Large intestine (tissue), 3 donors: ENCODE data around the gene HSD17B11. TPM values are rescaled to one million over a fixed set of nuclear protein-coding genes. Genes with fewer than 3 reads are reported as not detected.
"Not testable (repeated sequence)": the region's sequence is repeated elsewhere in the genome, so short reads cannot be mapped to it uniquely, and the experiment has no call there.

Experiments
- DNase-seq, 2 donors: peaks; one replicate each; pipeline versions ENCODE4 v3.0.0 to v3.0.0-alpha.2; 2013
- H3K27ac ChIP-seq: one replicate; pipeline ENCODE4 v1.5.1; 2013; ENCODE audit warnings: low read length
- H3K27me3 ChIP-seq: 2 replicates; pipeline ENCODE4 v1.6.1; 2013; ENCODE audit warnings: low read length; ENCODE audit not compliant: control insufficient read depth, insufficient read depth
- H3K36me3 ChIP-seq: 2 replicates; pipeline ENCODE4 v1.6.1; 2013; ENCODE audit warnings: low read length; ENCODE audit not compliant: control insufficient read depth, insufficient read depth
- H3K4me1 ChIP-seq: one replicate; pipeline ENCODE4 v1.6.1; 2013; ENCODE audit warnings: low read length; ENCODE audit not compliant: control insufficient read depth, insufficient read depth
- H3K4me3 ChIP-seq: one replicate; pipeline ENCODE4 v1.5.1; 2013; ENCODE audit warnings: low read length
- H3K9me3 ChIP-seq: one replicate; pipeline ENCODE4 v1.6.1; 2013; ENCODE audit warnings: mild to moderate bottlenecking, low read depth, low read length, moderate library complexity; ENCODE audit not compliant: control insufficient read depth
- WGBS: methylation state at CpG from one replicate; pipeline ENCODE4 v1.1.5; 2013; ENCODE audit warnings: low lambda C conversion rate; ENCODE audit not compliant: insufficient coverage; 5-methylcytosine and 5-hydroxymethylcytosine counted together
- polyA plus RNA-seq: library from polyadenylated mRNA; unstranded; fragments of 120-200 nt; gene quantifications from one replicate; pipeline ENCODE4 v1.2.1, GENCODE V29; 2013

HSD17B11 gene
- polyA plus RNA-seq, 1 donor: 235 TPM

DNA sequence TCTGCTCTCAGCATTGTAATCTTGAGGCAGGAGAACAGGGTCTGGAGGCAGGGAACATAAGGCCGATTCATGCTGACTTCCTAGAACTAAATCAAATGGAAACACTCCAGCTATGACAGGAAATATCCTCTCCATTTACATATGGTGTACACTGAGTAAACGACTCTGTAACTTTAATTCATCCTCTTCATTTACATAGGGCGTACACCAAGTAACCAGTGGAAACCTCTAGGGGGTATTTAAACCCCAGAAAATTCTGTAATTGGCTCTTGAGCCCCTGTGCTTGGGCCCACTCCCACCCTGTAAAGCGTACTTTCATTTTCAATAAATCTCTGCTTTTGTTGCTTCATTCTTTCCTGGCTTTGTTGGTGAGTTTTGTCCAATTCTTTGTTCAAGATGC lies 76.0 kb downstream of the HSD17B11 start:
- H3K27me3 ChIP-seq: not testable (repeated sequence)
- WGBS: 74% methylated on average over 3 of the region's 4 CpGs

DNA sequence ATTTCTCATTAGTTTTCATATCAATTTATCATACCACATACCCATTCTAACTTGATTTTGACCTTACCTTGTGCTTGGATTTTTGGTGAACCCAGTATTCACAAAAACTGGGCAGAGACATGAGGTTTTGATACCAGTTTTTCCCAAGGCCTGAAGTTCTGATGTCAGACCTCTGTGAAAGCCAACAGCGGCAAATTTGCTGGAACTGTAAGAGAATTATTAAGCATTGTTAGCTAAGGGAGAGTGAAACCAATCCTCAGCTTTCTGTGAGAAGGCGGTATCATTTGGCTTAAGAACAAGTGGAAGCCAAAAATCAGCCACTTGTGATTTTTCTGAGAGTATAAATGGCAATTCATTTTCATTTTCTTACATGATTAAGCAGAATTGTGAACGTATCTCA lies 77.2 kb downstream of the HSD17B11 start:
- H3K4me1 ChIP-seq: no peaks in the 10 kb centered on the region
- no peak overlapping the region for H3K27ac ChIP-seq
- no peak overlapping the region for H3K4me3 ChIP-seq
- no peaks in the 10 kb centered on the region for H3K27me3 ChIP-seq
- no peaks in the 10 kb centered on the region for H3K9me3 ChIP-seq
- DNase-seq: no peak
- WGBS: no CpG with 5 or more reads among the region's 3 CpGs
- no peaks in the 10 kb centered on the region for H3K36me3 ChIP-seq

More for the DNA sequence above, 76.0 kb downstream of the HSD17B11 start:
- DNase-seq, H3K36me3 ChIP-seq, H3K4me3 ChIP-seq, H3K27ac ChIP-seq, H3K4me1 ChIP-seq, H3K9me3 ChIP-seq: not testable (repeated sequence)

DNA sequence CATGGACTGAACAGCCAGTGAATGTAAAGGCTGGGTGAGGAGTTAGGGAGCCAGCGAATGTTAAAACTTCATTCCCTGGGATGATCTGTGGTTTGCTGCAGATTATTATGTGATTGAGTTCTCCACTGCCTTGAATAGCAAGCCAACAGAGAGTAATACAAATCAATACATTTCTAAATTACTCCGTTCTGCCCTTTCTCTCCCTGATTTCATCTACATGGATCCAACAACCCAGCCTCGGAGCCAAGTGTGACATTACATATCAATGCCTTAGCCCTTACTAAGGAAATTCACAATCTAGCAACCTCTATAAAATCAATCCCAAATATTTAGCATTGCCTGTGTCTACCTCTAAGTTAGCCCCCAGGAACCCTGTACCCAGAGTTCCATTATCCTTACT lies 79.3 kb downstream of the HSD17B11 start:
- H3K4me3 ChIP-seq: no peak overlapping the region
- no peaks in the 10 kb centered on the region for H3K36me3 ChIP-seq
- no peak overlapping the region for H3K27ac ChIP-seq
- WGBS: 100% methylated on average over 1 of the region's 3 CpGs
- no peaks in the 10 kb centered on the region for H3K4me1 ChIP-seq
- H3K9me3 ChIP-seq: no peaks in the 10 kb centered on the region
- no peak for DNase-seq
- H3K27me3 ChIP-seq: no peaks in the 10 kb centered on the region

DNA sequence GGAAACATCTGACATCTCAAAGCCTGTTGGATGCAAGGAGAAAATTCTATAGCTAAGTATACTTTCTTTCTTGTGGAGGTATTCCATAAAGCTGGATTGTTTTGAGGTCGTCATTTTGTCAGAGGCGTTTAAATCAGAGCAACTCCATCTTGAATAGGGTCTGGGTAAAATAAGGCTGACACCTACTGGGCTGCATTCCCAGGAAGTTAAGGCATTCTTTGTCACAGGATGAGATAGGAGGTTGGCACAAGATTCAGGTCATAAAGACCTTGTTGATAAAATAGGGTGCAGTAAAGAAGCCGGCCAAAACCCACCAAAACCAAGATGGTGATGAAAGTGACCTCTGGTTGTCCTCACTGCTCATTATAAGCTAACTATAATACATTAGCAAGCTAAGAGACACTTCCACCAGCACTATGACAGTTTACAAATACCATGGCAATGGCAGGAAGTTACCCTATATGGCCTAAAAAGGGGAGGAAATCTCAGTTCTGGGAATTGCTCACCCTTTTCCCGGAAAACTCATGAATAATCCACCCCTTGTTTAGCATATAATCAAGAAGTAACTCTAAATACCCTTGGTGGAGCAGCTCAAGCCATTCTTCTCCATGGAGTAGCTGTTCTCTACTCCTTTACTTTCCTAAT lies 80.2 kb downstream of the HSD17B11 start:
- Histone ChIP-seq H3K27ac (no peak overlapping the region), H3K27me3 (no peaks in the 10 kb centered on the region), H3K36me3 (no peaks in the 10 kb centered on the region), H3K4me3 (no peak overlapping the region), H3K9me3 (no peaks in the 10 kb centered on the region), H3K4me1 (no peaks in the 10 kb centered on the region)
- 100% methylated on average over 1 of the region's 4 CpGs for WGBS
- DNase-seq: no peak

DNA sequence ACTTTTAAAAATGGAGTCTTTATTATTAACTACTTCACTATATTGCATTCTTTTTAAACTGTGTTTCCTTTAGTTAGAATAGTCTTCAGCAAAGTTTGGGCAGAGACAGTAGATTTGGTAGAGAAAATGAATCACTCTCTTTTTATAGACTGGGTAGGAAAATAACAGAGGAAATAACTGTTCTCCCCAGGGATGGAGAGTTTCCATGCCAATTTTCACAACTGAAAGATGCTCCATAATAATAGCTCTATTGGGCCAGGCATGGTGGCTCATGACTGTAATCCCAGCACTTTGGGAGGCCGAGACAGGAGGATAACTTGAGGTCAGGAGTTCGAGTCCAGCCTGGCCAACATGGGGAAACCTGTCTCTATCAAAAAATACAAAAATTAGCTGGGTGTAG lies 81.4 kb downstream of the HSD17B11 start:
- no peak for DNase-seq
- Histone ChIP-seq H3K27me3 (no peaks in the 10 kb centered on the region), H3K4me1 (no peaks in the 10 kb centered on the region), H3K4me3 (no peak overlapping the region), H3K9me3 (no peaks in the 10 kb centered on the region), H3K27ac (no peak overlapping the region), H3K36me3 (no peaks in the 10 kb centered on the region)
- no CpG with 5 or more reads among the region's 2 CpGs for WGBS

DNA sequence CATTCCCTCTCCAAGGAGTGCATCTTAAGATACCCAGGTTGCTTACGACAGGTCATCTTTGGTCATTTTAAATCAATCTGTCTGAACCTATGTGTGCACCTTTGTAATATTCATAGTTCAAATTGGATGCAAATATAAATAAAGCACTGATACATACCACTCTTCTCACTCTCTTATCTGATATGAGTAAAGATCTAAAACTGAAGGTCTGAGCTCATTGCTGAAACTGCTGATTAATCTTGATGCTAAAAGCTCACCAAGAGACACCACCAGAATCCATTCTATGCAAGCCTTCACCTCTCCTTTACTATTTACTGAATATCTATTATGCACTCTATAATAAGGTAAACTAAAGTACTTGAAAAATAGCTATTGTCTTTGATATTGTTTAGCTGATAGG lies 84.9 kb downstream of the HSD17B11 start:
- H3K36me3 ChIP-seq: no peaks in the 10 kb centered on the region
- no peak overlapping the region for H3K4me3 ChIP-seq
- no peak for DNase-seq
- H3K9me3 ChIP-seq: no peaks in the 10 kb centered on the region
- H3K4me1 ChIP-seq: no peaks in the 10 kb centered on the region
- H3K27ac ChIP-seq: no peak overlapping the region
- WGBS: no CpG with 5 or more reads among the region's 1 CpG
- no peaks in the 10 kb centered on the region for H3K27me3 ChIP-seq

DNA sequence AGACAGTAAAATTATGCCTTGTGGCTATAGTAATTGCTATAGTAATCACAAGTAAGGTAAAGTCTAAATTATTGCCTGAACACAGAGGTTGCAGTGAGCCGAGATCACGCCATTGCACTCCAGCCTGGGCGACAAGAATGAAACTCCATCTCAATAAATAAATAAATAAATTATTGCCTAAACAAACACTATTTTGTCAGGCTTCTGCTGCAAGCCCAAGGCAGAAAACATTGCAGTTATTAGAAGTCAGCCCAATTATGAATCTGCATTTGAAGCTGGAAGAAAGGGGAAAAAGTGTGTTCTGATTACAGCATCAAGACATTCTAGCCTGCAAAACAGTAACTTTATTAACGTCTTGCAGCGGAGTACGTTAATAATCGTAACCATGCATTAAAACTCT lies 85.4 kb downstream of the HSD17B11 start:
- Histone ChIP-seq H3K9me3 (no peaks in the 10 kb centered on the region), H3K4me3 (no peak overlapping the region), H3K4me1 (no peaks in the 10 kb centered on the region), H3K27me3 (no peaks in the 10 kb centered on the region), H3K36me3 (no peaks in the 10 kb centered on the region), H3K27ac (no peak overlapping the region)
- DNase-seq: no peak
- WGBS: no CpG with 5 or more reads among the region's 7 CpGs

DNA sequence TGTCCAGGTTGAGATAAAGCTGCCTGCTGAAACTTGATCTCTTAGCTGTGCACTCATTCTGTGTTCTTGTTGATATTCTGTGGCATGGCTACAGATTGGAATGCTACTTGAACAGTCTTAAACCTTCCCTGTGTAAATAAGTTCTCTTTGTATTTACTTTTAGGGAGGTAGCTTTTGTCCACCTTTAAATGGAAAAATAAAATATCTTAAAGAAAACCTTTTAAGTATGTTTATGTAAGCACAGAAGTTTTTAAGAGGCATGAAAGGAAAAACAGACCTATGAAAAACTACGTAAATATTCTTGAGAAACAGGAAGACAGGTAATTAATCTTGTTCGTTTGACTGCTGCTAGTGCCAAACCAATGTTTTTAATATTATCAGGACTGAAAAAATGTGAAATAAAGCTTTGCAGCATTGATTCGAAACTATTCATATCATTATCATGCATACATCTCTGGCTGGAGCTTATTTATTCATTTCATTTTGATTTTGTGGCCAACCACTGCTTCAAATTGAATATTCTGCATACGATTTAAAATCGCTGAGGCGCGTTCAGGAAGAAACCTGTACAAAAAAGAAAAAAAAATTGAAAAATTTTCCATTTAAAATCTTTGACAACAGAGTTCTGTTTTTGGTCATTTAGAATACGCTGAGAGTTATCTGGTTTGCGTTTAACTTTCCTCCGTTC lies 86.1 kb downstream of the HSD17B11 start:
- H3K4me3 ChIP-seq: no peak overlapping the region
- H3K9me3 ChIP-seq: no peaks in the 10 kb centered on the region
- 90% methylated on average over 9 of the region's 10 CpGs for WGBS
- no peaks in the 10 kb centered on the region for H3K36me3 ChIP-seq
- H3K27me3 ChIP-seq: no peaks in the 10 kb centered on the region
- no peak for DNase-seq
- no peak overlapping the region for H3K27ac ChIP-seq
- H3K4me1 ChIP-seq: no peaks in the 10 kb centered on the region

DNA sequence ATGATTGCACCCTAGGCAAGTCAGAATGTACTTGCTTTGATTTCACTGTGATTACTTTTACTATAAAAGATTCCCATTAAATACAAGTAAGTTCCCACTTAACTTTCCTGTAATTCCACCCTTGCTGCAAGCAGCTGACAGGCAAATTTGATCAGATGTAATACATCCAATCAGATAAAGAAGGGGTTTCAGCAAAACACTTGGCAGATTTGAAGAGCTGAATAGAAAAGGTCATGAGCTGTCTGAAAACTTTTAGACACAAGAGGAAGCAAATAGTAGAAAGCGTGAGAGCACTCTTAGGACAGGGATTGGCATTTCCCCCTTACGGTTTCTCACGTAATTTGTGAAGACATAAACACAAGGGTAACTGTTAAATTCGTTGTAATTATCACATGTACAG lies 91.1 kb downstream of the HSD17B11 start:
- H3K36me3 ChIP-seq: no peaks in the 10 kb centered on the region

DNA sequence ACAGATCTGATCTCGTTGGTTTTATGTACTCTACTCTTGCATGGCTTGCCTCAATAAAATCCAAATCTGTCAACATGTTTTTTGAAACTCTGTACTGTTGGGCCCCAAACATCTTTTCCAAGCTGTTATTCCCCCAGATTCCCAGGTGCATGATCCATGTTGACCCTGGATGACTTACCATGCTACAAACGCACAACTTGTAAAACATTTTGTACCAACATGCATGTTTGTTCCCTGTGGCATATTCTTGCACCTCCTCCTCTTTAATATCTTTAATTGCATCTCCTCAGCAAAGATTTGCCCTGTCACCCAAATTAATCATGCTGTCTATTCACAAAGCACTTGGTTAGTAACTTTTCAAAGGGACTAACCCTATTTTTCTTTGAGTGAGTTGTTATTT lies 92.6 kb downstream of the HSD17B11 start:
- no peaks in the 10 kb centered on the region for H3K4me1 ChIP-seq
- no peak overlapping the region for H3K27ac ChIP-seq
- no peaks in the 10 kb centered on the region for H3K36me3 ChIP-seq
- no peak overlapping the region for H3K4me3 ChIP-seq
- DNase-seq: no peak
- 29% methylated on average over 1 of the region's 2 CpGs for WGBS
- no peaks in the 10 kb centered on the region for H3K9me3 ChIP-seq
- no peaks in the 10 kb centered on the region for H3K27me3 ChIP-seq

More for the DNA sequence above, 91.1 kb downstream of the HSD17B11 start:
- Histone ChIP-seq H3K27me3 (no peaks in the 10 kb centered on the region), H3K4me3 (no peak overlapping the region), H3K4me1 (no peaks in the 10 kb centered on the region), H3K27ac (no peak overlapping the region), H3K9me3 (no peaks in the 10 kb centered on the region)
- WGBS: 100% methylated on average over 1 of the region's 4 CpGs
- no peak for DNase-seq

DNA sequence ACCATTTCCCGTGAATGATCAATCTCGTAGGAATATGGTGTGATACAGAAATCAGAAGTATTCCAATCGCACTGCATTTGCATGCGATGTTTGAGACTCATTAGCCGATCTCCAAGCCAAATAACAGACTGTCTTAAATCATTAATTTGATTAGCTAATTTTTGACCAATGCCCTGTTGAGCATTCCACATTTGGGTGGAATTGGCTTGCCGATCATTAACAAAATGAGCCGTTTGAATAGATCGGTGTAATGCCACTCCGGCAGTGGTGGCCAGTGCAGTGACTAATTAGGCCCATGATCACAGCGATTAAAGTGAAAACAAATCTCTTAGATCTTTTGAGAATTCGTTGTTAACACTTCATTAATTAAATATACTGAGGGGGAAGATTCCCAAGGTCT lies 96.1 kb downstream of the HSD17B11 start:
- WGBS: 80% methylated on average over 2 of the region's 11 CpGs

More for the DNA sequence above, 96.1 kb downstream of the HSD17B11 start:
- not testable (repeated sequence) for H3K36me3 ChIP-seq, H3K27me3 ChIP-seq, H3K4me3 ChIP-seq, H3K9me3 ChIP-seq, DNase-seq, H3K27ac ChIP-seq, H3K4me1 ChIP-seq
